ENCODE results near the gene CES2.

The CES2 gene

DNA sequence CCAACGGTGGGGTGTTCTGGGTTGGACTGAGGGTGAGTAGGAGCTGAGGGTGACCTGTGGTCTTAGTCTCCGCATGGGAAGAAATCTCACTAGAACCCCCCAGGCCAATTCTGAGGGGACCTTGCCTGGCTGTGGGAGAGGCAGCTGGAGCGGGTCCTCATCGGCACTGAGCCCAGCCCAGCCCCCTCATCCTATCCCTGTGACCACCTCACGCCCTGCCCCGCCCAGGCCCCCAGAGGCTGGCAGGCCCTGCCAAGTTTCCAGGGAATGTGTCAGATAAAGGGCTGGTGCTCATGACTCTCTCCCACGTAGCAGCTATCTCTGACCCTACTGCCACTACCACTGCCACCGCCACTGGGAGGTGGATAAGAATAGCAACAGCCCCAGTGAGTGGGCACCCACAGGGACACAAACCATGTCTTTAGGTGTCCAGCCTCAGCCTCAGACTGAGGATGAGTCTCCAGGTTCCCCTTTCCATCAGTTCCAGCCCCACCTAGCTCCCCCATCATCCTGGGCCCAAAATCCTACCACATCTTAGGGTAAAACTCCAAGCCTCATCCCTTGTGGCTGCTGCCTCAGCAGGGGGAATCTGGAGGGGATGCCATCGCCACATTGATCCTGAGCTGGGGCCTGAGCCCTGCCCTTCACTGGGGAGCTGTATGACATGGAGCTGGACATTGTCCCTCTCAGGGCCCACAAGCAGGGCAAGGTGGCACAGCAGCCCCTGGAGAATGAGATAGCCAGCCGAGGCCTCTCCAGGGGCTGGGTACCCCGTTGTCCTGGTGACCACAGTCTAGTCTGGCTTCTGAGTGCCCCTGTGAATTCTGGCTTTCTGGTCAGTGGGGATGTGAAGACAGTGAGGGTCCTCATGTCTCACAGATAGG, 31.5 kb upstream of the CES2 start:
- no peak for DNase-seq

- no peak for DNase-seq
Measured at GRCh38 chr16:66904428-66904845, 30.9 kb upstream of the CES2 start.

GRCh38 chr16:66904846-66905632, 30.3 kb upstream of the CES2 start:
- no peak for DNase-seq

- DNase-seq = peak; percentile 23
Measured at GRCh38 chr16:66905633-66906539, 29.4 kb upstream of the CES2 start.

DNA sequence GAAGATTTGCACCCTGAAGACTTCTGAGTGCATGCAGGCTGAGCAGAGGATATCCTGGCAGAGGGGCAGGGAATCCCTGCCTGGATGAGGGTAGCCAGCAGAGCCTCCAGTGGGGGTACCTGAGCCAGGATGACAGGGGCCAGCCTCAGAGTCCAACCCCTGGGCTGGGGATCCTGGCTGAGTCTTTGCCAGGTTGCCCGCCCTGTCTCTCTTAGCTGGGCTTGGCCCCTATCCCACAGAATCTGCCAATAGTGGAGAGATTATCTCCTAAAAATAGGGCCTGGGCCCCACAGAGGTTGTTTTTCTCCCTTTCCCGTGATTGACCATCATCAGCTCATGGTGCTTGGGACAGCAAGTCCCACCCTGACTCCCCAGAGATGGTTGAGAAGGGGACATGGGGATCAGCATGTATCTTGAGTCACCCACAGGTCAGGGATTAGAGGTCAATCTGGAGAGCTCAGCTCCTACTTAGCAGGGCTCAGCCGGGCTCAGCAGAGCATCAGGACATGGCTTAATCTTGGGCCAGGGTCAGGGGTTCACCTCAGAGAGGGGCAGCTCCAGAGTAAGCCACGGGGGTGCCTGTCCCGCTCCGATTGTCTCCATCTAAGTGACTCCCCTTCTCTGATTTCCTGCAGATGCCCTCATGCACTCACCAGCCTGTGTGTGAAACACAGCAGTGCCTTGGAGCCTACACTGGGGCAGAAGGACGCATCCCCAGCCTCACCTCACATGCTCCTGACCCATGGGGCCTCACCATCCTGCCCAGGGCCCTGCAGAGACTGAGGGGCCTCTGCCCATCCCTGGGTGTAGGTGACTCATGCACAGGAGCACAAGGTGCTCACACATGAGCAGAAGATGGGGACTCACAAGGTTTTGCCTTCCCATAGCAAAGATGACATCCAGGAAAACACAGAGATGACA, 28.1 kb upstream of the CES2 start:
- DNase-seq = no peak

DNA sequence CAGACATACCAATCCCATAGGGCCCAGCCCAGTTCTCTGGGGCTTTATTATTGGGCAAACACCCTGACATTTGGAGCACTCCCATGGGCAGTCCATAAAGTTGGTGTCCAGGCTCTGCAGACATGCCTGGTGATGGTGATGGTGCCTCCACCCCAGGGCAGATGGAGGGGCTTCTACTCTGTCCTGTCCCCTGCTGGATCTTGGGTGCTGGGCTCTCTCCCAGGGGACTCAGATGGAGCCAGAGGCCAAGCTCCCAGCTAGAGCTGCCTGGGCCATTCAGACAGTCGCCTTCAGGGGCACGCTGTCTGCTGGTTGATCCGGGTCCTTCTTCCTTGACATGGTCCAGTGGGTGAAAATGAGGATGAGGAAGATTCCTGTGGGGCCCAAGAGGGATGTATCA, 27.2 kb upstream of the CES2 start:
- DNase-seq = no peak

DNA sequence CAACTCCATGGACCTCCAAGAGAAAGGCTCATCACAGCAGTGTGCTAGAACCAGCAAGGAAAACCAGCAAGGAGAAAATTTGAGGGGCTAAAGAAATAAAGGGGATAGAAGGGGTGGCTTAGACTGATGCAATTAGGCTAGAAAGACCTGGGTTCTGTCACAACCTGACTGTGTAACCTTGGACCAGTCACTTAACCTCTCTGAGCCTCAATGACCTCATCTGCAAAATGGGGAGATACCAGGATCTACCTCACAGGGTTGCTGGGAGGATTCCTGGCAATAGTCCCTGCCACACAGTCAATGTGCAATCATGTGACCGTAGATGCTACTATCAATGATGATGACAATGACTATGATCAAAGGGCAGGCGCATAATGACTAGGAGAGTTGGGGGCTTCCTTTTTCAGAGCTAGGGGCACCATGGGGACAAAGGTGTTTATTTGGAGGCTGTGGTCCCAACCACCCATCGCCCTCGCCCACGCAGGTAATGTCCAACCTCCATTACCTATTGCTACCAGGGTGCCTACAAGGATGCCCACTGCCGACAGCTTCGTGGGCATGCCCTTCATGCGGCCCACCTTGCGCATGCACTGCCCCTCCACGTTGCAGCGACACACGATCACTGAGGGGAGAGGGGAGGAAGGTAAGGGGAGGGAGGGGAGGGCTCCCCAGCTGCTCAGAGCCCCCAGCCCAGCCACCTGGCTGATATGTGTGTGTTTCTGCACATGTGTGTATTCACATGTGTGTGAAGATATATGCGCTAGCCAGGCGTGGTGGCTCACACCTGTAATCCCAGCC, 26.4 kb upstream of the CES2 start:
- no peak for DNase-seq

- DNase-seq = no peak
Measured at GRCh38 chr16:66910175-66910940, 25.0 kb upstream of the CES2 start.

GRCh38 chr16:66911112-66911511, 24.2 kb upstream of the CES2 start:
- no peak for DNase-seq

GRCh38 chr16:66911801-66912200, 23.5 kb upstream of the CES2 start:
- no peak for DNase-seq

DNA sequence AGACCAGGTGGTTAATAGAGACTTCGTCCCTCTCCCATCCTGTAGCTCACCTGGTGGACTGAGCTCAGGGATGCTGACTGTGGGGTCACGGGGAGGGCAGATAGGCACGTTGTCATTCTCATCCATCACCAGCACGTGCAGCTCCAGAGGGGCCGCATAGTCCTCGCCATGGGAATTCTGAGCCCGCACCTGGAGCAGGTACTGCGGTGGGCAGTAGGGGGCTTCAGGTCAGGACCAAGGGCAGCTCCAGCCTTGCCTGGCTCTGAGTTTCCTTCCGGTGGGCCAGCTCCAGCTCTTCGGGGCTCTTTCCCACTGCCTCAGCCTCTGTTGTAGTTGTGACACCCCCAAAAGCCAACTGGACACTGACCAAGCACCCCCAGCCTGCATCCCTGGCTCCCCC, 22.2 kb upstream of the CES2 start:
- no peak for DNase-seq

DNA sequence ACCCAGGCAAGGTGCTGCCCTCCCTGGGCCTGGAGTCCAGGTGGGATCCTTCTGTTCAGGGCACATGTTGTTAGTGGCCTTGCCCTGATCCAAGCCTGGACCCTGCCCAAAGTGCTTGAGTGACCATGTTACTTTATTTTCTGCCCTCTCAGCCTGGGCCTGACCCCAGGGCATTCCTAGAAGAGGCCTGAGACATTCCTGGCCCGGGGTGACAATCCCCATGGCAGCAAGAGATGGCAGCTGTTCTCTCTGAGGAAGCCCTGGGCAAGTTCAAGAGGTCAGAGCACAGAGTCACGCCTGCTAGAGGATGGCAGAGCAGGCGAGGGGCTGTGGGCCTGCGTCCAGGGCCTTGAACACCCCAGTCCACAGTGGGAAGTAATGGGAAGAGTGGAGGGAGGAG, 21.6 kb upstream of the CES2 start:
- DNase-seq = no peak

DNA sequence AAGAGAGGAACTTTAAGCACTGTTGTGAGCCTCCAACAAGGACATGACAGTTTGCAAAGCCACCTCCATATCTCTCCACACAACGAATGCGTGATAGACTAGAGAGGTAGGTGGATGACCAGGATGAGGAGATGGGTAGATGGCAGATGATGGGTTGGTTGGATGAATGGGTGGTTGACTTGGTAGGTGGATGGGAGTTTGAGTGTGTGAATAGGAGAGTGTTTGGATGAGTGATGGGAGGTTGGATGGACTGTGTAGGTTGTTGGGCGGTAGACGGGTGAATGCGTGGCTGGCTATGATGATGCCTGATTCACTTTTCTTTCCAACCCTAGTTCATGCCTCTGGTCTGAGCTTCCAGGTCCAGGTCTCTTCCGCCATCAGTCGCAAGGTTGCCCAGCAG, 20.8 kb upstream of the CES2 start:
- no peak for DNase-seq

DNA sequence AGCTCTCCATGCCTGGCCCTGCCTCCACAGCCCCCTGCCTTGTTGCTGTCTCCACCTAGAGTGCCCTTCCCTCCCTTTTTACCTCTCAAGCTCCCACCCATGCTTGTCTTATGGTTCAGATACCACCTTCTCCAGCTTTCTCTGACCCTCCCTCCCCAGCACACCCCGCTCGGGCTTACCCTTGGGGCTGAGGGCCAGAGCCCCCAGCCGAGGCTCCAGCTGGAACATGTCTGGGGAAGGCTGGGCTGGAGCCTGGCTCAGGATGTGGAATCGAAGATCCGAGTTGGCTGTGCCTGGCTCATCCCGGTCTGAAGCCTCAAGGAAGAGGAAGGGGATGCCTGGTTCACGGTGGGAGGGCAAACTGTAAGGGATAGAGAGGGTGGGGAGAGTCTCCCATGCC, 20.3 kb upstream of the CES2 start:
- no peak for DNase-seq

DNA sequence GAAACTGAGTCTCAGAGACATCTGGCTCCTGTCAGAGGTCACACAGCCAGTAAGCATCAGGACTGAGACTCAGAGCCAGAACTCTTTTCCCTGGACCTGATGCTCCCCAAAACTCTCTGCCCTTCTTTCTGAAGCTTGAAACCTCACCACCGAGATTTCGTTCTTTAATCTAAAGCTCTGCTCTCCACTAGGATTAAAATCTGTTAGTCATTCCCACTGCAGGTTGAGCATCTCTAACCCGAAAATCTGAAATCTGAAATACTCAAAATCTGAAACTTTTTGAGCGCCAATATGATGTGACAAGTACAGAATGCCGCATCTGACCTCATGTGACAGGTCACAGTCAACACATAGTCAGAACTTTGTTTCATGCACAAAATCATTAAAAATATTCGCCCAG, 18.8 kb upstream of the CES2 start:
- DNase-seq = no peak

- no peak for DNase-seq
Measured at GRCh38 chr16:66917741-66918140, 17.6 kb upstream of the CES2 start.

GRCh38 chr16:66918355-66918754, 17.0 kb upstream of the CES2 start:
- no peak for DNase-seq

DNA sequence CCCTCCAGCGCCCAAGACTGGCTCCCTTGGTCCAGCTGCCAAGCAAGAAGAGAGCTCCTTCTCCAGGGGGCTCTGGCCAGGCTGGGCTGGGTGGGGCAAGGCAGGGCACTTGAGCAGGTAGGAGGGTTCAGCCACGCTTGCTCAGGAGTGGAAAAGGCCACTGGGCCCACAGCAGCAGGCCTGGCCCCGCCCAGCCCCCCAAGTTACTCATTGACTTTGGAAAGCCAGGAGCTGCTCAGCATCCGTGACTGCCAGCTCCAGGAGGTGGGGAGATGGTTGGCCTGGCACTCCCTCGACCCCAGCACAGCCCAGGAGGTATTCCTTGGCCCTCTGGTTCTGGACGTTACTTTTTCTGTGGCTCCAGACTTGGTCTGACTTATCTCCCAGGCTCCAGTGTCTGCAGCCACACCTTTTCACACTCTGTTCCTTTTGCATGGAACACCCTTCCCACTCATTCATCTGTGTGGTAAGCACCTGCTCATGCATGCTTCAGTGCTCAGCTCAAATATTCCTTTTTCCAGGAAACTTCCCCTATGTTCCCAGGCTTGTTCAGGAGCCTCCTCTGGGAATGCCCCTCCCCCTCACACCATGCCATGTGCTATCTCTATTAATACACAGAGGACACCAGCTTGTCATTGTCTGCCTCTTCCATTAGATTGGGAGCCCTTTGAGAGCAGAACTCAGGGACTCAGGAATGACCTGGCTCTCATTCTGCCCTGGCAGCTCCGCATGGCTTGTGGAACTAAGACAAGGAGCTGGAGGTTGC, 16.3 kb upstream of the CES2 start, which contains the start of gene CDH16:
Gene CDH16, minus strand, starts transcription at position 83 of the 766 bp plus-strand sequence. CDS start 820 bp downstream, outside the sequence.
- DNase-seq = no peak

DNA sequence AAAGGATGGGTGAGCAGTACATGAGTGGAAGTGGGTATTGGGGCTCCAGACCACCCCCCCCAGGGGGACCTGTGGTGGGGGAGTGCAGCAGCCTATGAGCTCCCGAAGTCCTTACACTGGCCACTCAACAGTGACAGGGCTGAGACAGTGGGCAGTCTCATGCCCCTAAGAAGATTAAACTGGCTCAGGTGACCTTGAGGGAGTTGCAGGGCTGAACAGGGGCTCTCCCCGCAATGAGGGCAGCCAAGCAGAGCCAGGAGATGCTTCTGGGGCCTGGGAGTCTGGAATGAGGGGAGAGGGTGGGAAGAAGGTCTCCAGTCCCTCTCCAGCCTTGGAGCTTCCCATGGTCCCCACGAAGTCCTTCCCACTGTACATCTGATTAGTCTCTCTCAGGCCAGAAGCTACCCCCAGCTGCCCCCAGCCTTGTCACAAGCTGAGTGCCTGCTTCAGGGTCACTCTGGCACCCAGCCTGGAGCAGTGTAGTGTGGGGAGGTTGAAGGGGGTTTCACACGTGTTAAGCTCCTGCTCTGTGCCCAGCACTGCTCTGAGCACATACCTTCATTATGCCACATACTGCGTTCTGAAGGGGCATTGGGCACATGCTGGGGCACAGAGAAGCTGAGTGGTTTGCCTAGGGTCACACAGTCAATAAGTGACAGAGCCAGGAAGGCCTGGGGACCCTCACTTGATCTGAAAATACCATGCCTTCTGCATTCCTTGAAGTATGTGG, 15.6 kb upstream of the CES2 start:
- DNase-seq = no peak

Data from NCI-H146 (cell line).